Measurements from ENCODE around the gene FBLN7. TPM values are rescaled to one million over a fixed set of nuclear protein-coding genes. Genes with fewer than 3 reads are reported as not detected.

The FBLN7 gene, protein sequence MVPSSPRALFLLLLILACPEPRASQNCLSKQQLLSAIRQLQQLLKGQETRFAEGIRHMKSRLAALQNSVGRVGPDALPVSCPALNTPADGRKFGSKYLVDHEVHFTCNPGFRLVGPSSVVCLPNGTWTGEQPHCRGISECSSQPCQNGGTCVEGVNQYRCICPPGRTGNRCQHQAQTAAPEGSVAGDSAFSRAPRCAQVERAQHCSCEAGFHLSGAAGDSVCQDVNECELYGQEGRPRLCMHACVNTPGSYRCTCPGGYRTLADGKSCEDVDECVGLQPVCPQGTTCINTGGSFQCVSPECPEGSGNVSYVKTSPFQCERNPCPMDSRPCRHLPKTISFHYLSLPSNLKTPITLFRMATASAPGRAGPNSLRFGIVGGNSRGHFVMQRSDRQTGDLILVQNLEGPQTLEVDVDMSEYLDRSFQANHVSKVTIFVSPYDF
- total RNA-seq: under 1 TPM; 0.69 to 1.00 TPM

DNA sequence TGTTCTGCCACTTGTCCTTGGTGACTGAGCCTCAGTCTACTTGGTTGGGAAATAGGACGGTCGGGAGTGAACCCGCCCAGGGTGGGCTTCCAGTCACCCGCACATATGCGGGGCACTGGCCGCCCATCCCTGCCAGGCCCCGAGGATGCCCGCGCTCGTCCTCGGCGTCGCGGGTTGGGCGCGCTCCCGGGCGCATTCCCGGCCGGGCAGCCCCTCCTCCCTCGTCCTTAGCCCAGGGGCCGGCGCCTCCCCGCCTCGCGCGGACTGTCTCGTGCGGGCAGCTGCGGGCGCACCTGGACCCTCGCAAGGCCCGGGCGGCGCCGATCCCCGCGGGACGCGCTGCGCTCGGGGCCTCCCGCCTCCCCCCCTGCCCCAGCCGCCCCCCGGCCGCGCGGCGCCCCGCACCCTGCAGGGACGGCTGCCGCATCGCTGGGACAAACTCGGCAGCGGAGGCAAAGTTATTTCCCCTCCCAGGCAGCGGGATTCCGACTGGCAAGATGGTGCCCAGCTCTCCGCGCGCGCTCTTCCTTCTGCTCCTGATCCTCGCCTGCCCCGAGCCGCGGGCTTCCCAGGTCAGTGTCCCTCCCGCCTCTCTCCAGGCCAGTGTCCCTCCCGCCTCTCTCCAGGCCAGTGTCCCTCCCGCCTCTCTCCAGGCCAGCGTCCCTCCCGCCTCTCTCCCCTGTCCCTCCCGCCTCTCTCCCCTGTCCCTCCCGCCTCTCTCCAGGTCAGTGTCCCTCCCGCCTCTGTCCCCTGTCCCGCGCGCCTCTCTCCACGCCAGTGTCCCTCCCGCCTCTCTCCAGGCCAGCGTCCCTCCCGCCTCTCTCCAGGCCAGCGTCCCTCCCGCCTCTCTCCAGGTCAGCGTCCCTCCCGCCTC is at the start of gene FBLN7:
FBLN7 (plus strand) TSS at position 227 of the 874 bp plus-strand sequence; CDS start at position 498, 271 bp downstream.

Other genes with a start within 250 kb of the FBLN7 start
- 10 to 100 TPM in 1 of 2 donors, under 1 TPM in 1; 0.69 to 12.3 TPM for gene MERTK, start 239.8 kb upstream of the FBLN7 start, total RNA-seq
- 10 to 100 TPM; 27.2 to 27.6 TPM for gene TMEM87B, start 83.1 kb upstream of the FBLN7 start, total RNA-seq
- gene ZC3H8, start 116.7 kb downstream of the FBLN7 start, total RNA-seq: 1 to 10 TPM; 1.3 to 4.8 TPM
- 1 to 10 TPM in 1 of 2 donors, under 1 TPM in 1; 1.00 to 3.8 TPM for gene ZC3H6, start 137.2 kb downstream of the FBLN7 start, total RNA-seq

All from melanocyte of skin (primary cell).